Activated naive CD8-positive, alpha-beta T cell treated with anti-CD3 and anti-CD28 coated beads, Interleukin-2, amount 10 ng/mL, durations not matched to agents 7 days and 5 days (primary cell): Measurements from ENCODE around the gene CASK. TPM values are rescaled to one million over a fixed set of nuclear protein-coding genes. Genes with fewer than 3 reads are reported as not detected.
A peak's percentile ranks its signal among the peaks of the same experiment; 100 is the strongest.

Experiments used
- ATAC-seq: fragments of 150-1000 bp; cut with Tn5 transposase; one replicate; pipeline ENCODE4 v1.10.0; 2021; ENCODE audit warnings: low read depth, moderate library complexity
- POLR2A ChIA-PET: fragments of 350-600 bp; sonication (Branson Sonifier 250); formaldehyde crosslinking; loops from one replicate; lab custom pipeline; 2021; ENCODE audit warnings: antibody characterized with exemption; lab: Charles Lee
- DNase-seq: peaks from one replicate; pipeline ENCODE4 v3.0.0; 2021
- H3K27ac Mint-ChIP-seq: one replicate; pipeline ENCODE4 v1.8.0; 2022; ENCODE audit warnings: mild to moderate bottlenecking, mixed read lengths
- H3K27me3 Mint-ChIP-seq: one replicate; pipeline ENCODE4 v1.8.0; 2022; ENCODE audit warnings: mild to moderate bottlenecking, moderate library complexity, mixed read lengths
- H3K36me3 Mint-ChIP-seq: one replicate; pipeline ENCODE4 v1.8.0; 2021; ENCODE audit warnings: mild to moderate bottlenecking, mixed read lengths
- H3K4me1 Mint-ChIP-seq: one replicate; pipeline ENCODE4 v1.8.0; 2021; ENCODE audit warnings: mixed read lengths
- H3K4me3 Mint-ChIP-seq: one replicate; pipeline ENCODE4 v1.8.0; 2022; ENCODE audit warnings: mild to moderate bottlenecking, moderate library complexity, mixed read lengths
- H3K9me3 Mint-ChIP-seq: one replicate; pipeline ENCODE4 v1.8.0; 2021; ENCODE audit warnings: mixed read lengths
- total RNA-seq, 2 experiments: library from RNA; stranded (reverse); gene quantifications; one replicate each; pipeline ENCODE4 v1.2.3, GENCODE V29; 2021

Gene CASK
- total RNA-seq, 2 experiments from 2014 or later, result 52.1 to 53.8 TPM

DNA sequence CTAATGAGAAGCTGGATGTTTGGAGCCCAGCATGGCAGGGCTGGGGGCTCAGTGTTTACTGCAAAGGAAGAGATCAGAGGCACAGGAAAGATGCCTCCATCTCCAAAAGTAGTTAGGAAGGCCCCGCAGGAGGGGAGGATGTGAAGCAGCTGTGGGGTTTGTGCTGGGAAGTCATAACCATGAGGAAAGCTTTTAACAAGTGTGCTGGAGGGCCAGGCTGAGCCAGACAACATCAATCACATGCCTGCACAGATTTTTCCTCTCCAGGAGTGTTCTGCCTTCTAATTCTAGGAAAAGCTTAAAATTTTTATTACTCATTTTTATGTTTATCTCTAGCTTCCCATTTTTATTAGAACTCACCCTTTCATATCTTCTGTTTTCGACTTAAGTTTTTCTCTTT, 134.0 kb downstream of the CASK start:
- DNase-seq (no peak), ATAC-seq (no peak)
- Mint-ChIP-seq H3K27ac (no peak overlapping the region), H3K27me3 (no peaks in the 10 kb centered on the region), H3K36me3 (peaks cover 11% of the 10 kb centered on the region), H3K4me3 (no peak overlapping the region), H3K9me3 (no peaks in the 10 kb centered on the region), H3K4me1 (peaks cover 5% of the 10 kb centered on the region)
- POLR2A ChIA-PET, result no interaction called here

DNA sequence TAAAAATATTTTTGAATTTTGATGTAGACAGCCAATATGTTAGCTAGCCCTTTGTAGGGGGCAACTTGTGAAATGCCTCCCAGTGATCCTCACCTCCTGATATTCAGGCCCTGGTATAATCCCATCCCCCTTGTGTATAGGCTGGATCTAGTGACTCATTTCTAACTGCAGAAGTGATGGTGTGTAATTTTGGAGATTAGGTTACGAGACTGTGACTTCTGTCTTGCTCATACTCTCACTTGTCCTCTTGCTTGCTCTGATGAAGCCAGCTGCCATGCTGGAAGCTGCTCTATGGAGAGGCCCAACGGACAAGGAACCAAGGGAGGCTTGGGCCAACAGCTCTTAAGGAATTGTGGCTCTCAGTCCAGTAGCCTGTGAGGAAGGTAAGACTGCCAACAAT, 137.7 kb downstream of the CASK start:
- no peak overlapping the region for H3K27ac Mint-ChIP-seq
- H3K27me3 Mint-ChIP-seq, result no peaks in the 10 kb centered on the region
- H3K36me3 Mint-ChIP-seq, result peaks cover 12% of the 10 kb centered on the region
- DNase-seq, result no peak
- H3K9me3 Mint-ChIP-seq, result no peaks in the 10 kb centered on the region
- H3K4me1 Mint-ChIP-seq, result peaks cover 5% of the 10 kb centered on the region
- POLR2A ChIA-PET, result no interaction called here
- no peak overlapping the region for H3K4me3 Mint-ChIP-seq
- no peak for ATAC-seq

DNA sequence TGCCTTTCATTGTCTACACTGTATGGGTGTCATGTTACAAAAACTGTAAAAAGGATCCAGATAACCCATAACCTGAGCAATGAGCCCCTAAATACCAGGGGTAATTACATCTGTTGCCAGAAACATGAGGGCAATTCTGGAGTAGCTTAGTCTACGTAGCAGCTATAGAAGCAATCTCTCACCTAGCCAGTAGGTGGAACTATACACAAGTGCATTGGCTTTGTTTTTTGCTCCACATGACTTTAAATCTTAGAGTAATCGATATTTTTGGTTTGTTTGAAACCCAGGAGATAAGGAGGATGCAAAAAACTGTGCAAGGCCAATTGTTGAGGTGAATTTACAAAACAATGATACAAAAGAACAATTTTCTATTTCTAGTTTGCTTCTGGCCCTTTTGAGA, 141.9 kb downstream of the CASK start:
- no peak overlapping the region for H3K4me3 Mint-ChIP-seq
- POLR2A ChIA-PET, result no interaction called here
- peaks cover 4% of the 10 kb centered on the region for H3K36me3 Mint-ChIP-seq
- no peak for DNase-seq
- H3K27ac Mint-ChIP-seq, result no peak overlapping the region
- H3K9me3 Mint-ChIP-seq, result no peaks in the 10 kb centered on the region
- no peak for ATAC-seq
- H3K4me1 Mint-ChIP-seq, result no peaks in the 10 kb centered on the region
- H3K27me3 Mint-ChIP-seq, result no peaks in the 10 kb centered on the region

DNA sequence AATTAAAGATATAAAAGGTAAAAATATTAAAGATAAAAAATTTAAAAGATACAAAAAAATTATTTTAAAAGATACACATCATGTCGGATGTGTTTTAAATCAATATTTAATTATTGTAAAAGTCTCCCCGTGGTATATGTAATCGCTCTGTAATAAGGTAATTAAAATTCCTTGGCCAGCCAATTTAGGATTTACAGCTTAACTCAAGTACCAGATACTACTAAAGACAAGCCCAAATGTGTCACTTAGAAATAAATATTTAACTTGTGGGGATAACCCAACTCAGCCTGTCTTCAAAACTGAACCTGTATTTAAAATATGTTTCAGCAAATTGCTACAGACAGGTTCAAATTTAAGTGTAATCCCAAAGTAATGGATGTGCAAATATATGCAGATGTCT, 143.4 kb downstream of the CASK start:
- Mint-ChIP-seq H3K4me1 (no peaks in the 10 kb centered on the region), H3K4me3 (no peak overlapping the region), H3K27ac (no peak overlapping the region), H3K36me3 (peaks cover 7% of the 10 kb centered on the region), H3K27me3 (no peaks in the 10 kb centered on the region), H3K9me3 (no peaks in the 10 kb centered on the region)
- POLR2A ChIA-PET, result no interaction called here
- ATAC-seq (no peak), DNase-seq (no peak)

DNA sequence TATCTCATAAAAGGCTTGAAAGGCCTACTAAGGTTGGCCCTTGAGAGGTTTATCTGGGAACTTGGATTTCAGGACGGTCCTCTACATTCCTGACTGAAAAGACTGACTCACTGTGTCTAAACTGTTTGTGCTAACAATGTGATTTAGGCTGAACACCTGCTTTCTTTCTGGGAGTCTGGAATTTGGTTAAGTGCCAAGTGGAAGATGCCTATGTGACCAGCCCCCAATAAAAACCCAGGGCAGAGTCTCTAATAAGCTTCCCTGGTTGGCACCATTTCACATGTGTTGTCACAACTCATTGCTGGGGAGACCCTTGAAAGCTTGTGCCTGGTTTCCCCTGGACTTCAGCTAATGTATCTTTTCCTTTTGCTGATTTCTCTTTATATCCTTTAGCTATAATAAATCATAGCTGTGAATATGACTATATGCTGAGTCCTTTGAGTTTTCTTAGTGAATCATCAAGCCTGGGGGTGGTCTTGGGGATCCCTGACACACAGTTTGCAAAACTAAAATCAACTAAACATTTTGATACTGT, 144.3 kb downstream of the CASK start:
- Mint-ChIP-seq H3K4me3 (no peak overlapping the region), H3K36me3 (peaks cover 7% of the 10 kb centered on the region), H3K27ac (no peak overlapping the region), H3K4me1 (no peaks in the 10 kb centered on the region), H3K27me3 (no peaks in the 10 kb centered on the region), H3K9me3 (no peaks in the 10 kb centered on the region)
- no peak for DNase-seq
- POLR2A ChIA-PET, result no interaction called here
- no peak for ATAC-seq

DNA sequence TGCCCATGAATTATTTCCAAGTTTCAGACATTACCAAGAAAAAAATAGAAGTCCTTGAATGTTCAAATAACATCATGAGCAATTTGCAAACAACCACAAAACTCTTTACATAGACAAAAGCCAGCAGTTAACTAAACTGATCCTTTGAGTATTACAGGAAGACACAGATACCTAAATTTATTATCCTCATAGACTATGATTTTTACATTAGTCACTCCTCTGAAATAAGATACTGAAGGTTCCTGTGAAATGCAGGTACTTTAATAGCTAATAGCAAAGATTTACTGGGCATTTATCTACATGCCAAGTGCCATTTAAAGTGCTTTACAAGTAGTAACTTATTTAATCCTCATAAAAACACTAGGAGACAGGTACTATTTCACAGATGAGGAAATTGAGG, 161.7 kb downstream of the CASK start:
- H3K27ac Mint-ChIP-seq, result no peak overlapping the region
- no peaks in the 10 kb centered on the region for H3K27me3 Mint-ChIP-seq
- ATAC-seq, result no peak
- no peaks in the 10 kb centered on the region for H3K9me3 Mint-ChIP-seq
- POLR2A ChIA-PET, result no interaction called here
- no peak overlapping the region for H3K4me3 Mint-ChIP-seq
- peaks cover 5% of the 10 kb centered on the region for H3K36me3 Mint-ChIP-seq
- no peak for DNase-seq
- H3K4me1 Mint-ChIP-seq, result peaks cover 6% of the 10 kb centered on the region

DNA sequence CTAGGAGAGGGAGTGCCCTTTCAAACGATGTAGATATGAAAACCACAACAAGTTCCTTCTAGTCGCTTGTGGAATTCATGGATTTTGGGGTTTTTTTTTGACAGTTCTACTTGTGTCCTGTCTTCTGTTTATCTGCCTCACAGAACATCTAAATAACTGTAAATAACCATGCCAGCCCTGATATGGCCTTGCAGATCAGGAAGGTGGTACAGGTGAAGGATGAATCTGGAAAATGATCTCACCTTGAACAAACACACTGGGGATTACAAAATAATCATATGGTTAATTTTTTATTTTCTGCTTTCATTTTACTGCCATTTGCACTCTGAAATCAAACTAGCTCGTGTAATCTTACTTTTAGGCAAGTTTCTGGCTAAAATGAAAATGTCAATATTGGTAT, 162.2 kb downstream of the CASK start:
- DNase-seq (no peak), ATAC-seq (no peak)
- no peak overlapping the region for H3K27ac Mint-ChIP-seq
- peaks cover 6% of the 10 kb centered on the region for H3K4me1 Mint-ChIP-seq
- H3K27me3 Mint-ChIP-seq, result no peaks in the 10 kb centered on the region
- POLR2A ChIA-PET, result no interaction called here
- no peaks in the 10 kb centered on the region for H3K9me3 Mint-ChIP-seq
- peaks cover 5% of the 10 kb centered on the region for H3K36me3 Mint-ChIP-seq
- no peak overlapping the region for H3K4me3 Mint-ChIP-seq

DNA sequence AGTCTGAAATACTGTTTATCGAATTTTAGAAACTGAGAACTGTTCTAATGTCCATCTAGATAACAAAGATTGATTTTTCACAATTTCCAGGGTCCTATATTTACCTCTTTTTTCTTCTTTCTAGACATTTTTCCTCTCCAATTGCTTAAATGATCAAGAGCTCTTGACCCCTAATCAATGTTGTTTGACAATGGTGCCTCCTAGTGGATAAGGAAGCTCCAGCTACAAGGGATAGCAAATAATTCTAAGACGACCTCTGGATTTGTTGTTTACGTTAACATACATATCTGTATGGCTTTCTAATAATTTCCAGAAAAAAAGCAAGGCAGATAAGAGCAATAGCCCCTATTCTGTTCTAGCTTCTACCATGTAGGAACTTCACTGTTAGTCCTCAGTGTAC, 163.5 kb downstream of the CASK start:
- H3K9me3 Mint-ChIP-seq, result no peaks in the 10 kb centered on the region
- ATAC-seq (no peak), DNase-seq (no peak)
- peaks cover 6% of the 10 kb centered on the region for H3K4me1 Mint-ChIP-seq
- H3K27ac Mint-ChIP-seq, result no peak overlapping the region
- POLR2A ChIA-PET, result interaction anchor here (1.0 kb wide), 1 partner anchor 278 kb away, joined by 3 read pairs; no protein-coding TSS in a partner anchor
- H3K4me3 Mint-ChIP-seq, result no peak overlapping the region
- peaks cover 5% of the 10 kb centered on the region for H3K36me3 Mint-ChIP-seq
- H3K27me3 Mint-ChIP-seq, result no peaks in the 10 kb centered on the region

DNA sequence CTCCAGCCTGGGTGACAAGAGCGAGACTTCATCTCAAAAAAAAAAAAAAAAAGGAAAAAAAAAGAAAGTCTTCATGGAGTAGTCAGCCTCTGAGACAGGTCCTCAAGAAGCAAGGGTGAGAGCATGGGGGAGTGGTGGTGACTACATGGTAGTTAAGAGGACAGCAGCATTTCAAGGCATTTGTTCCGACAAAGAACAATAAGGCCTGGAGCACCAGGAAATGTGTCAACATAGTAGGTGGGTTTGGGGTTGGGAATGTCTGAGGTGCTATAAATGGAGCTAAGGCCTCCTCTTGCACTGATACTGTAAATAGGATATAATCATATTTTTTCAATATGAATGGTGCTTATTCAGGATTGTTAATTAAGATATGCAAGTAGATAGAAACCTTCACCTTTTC, 165.0 kb downstream of the CASK start:
- POLR2A ChIA-PET, result interaction anchor here (0.7 kb wide), 1 partner anchor 29 kb away, joined by 3 read pairs; no protein-coding TSS in a partner anchor
- Mint-ChIP-seq H3K4me3 (no peak overlapping the region), H3K27ac (no peak overlapping the region), H3K9me3 (no peaks in the 10 kb centered on the region), H3K36me3 (peaks cover 7% of the 10 kb centered on the region), H3K27me3 (no peaks in the 10 kb centered on the region), H3K4me1 (peaks cover 4% of the 10 kb centered on the region)
- ATAC-seq, result no peak
- no peak for DNase-seq

DNA sequence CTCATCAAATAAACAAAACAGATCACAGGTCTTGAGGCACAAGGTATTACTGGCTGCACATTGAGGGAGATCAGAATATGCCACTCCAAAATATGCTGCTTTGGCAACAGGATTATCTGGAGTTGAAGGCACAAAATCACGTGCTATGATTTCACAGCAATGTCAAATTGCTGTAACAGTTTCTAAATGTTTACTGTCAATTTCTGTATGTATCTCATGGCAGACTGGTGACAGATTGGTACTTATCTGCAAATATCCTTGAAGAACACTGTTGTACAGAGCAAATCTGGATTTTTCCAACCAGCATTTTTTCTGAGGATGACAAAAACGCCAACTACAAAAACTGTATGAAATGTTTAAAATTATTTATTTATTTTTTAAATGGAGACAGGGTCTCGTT, 172.6 kb downstream of the CASK start:
- Mint-ChIP-seq H3K27ac (no peak overlapping the region), H3K27me3 (no peaks in the 10 kb centered on the region), H3K36me3 (peaks cover 4% of the 10 kb centered on the region), H3K9me3 (no peaks in the 10 kb centered on the region), H3K4me1 (peaks cover 1% of the 10 kb centered on the region), H3K4me3 (no peak overlapping the region)
- ATAC-seq, result no peak
- POLR2A ChIA-PET, result no interaction called here
- DNase-seq, result no peak

DNA sequence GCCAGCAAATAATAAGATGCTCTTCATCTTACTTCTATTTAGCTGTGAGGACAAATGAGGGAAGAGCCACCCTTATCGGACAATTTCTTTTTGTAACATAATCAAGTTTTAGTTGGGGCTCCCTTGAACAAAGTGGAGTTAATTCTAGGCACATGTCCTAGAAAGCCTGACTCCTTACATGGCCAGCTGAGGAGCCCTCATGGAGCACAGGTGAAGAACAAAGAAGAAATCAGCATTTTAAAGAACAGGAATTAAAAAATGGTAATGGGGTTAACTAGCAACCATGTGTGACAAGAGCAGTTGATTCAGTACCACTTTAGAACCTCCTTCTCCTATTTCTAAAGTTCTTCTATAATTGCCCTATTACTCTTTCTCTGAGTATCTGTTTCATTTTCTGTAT, 183.5 kb downstream of the CASK start:
- Mint-ChIP-seq H3K27me3 (no peaks in the 10 kb centered on the region), H3K9me3 (no peaks in the 10 kb centered on the region), H3K4me3 (no peak overlapping the region), H3K27ac (no peak overlapping the region), H3K36me3 (peaks cover 17% of the 10 kb centered on the region), H3K4me1 (peaks cover 21% of the 10 kb centered on the region)
- POLR2A ChIA-PET, result no interaction called here
- DNase-seq (no peak), ATAC-seq (no peak)

DNA sequence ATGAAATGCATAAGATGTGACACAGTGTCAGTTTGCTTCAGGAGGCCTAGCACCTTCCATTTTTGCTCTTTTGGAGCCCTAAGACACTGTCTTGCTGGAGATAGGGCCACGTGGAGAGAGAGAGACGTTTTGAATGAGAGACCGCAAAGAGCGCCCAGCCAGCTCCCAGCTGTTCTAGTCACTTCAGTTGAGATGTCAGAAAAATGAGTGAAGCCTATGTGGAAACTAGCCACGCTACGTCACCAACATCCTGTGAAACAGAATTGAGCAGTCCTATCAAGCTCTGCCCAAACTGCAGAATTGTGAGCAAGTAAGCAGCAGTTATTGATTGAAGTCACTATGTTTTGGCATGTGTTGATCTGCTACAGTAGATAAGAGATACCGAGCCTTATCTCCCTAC, 186.3 kb downstream of the CASK start:
- Mint-ChIP-seq H3K27ac (peak overlapping the region; percentile 83), H3K36me3 (peaks cover 3% of the 10 kb centered on the region), H3K4me1 (peaks cover 26% of the 10 kb centered on the region), H3K27me3 (no peaks in the 10 kb centered on the region), H3K9me3 (no peaks in the 10 kb centered on the region), H3K4me3 (peak overlapping the region; percentile 47)
- ATAC-seq (peak; percentile 83), DNase-seq (no peak)
- POLR2A ChIA-PET, result no interaction called here

DNA sequence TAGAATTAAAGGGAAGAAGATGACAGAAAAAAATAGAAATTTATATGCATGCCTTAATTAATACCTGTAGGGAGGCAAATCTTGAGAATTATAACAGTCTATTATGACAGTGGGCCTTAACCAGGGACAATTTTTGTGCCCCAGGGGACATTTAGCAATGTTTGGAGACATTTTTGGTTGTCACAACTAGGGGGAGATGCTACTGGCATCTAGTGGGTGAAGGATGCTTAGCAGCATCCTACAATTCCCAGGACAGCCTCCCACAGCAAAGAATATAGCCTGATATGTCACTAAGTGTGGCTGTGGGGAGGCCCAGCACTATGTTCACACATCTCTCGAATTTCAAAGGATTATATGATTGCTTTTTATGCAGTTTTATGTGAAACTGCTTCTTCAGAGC, 188.8 kb downstream of the CASK start:
- peaks cover 1% of the 10 kb centered on the region for H3K36me3 Mint-ChIP-seq
- peak; percentile 18 for ATAC-seq
- H3K27ac Mint-ChIP-seq, result peak overlapping the region; percentile 94
- H3K27me3 Mint-ChIP-seq, result no peaks in the 10 kb centered on the region
- DNase-seq, result no peak
- H3K4me1 Mint-ChIP-seq, result peaks cover 26% of the 10 kb centered on the region
- H3K9me3 Mint-ChIP-seq, result no peaks in the 10 kb centered on the region
- POLR2A ChIA-PET, result no interaction called here
- peak overlapping the region; percentile 72 for H3K4me3 Mint-ChIP-seq

DNA sequence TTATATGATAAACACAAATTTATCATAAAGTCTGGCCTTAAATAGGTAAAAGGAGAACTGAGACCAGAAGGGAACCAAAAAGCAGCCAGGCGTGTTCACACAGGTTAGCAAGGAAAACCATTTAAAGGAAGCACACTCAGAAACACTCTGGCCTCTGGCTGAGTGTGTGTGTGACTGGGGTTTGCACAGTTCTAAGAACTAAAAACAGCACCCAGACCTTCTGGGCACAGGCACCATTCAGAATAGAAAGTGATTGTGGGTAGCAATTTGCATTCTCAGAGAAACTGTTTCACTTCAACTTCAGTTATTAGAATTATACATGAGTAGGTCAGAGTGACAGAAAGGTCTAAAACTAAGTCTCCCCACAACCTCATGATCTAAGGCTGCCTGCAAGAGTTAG, 189.4 kb downstream of the CASK start:
- ATAC-seq (peak; percentile 73), DNase-seq (no peak)
- Mint-ChIP-seq H3K27me3 (no peaks in the 10 kb centered on the region), H3K27ac (peak overlapping the region; percentile 94), H3K9me3 (no peaks in the 10 kb centered on the region), H3K4me3 (peak overlapping the region; percentile 72), H3K36me3 (peaks cover 1% of the 10 kb centered on the region), H3K4me1 (peaks cover 26% of the 10 kb centered on the region)
- POLR2A ChIA-PET, result no interaction called here
